GM23248 (cell line): ENCODE data around the gene TMTC4.

Source experiments
- EZH2 ChIP-seq: fragments of 200-600 bp; sonication (generic); IDR thresholded peaks from 2 replicates; pipeline ENCODE4 v1.6.1; 2018; ENCODE audit warnings: antibody characterized with exemption, mild to moderate bottlenecking; ENCODE audit not compliant: insufficient read depth, poor library complexity, severe bottlenecking
- EZH2phosphoT487 ChIP-seq: fragments of 200-600 bp; sonication (generic); IDR thresholded peaks from 2 replicates; pipeline ENCODE4 v1.6.1; 2018; ENCODE audit warnings: antibody characterized with exemption, moderate library complexity, mild to moderate bottlenecking, low read depth; ENCODE audit not compliant: insufficient read depth

DNA sequence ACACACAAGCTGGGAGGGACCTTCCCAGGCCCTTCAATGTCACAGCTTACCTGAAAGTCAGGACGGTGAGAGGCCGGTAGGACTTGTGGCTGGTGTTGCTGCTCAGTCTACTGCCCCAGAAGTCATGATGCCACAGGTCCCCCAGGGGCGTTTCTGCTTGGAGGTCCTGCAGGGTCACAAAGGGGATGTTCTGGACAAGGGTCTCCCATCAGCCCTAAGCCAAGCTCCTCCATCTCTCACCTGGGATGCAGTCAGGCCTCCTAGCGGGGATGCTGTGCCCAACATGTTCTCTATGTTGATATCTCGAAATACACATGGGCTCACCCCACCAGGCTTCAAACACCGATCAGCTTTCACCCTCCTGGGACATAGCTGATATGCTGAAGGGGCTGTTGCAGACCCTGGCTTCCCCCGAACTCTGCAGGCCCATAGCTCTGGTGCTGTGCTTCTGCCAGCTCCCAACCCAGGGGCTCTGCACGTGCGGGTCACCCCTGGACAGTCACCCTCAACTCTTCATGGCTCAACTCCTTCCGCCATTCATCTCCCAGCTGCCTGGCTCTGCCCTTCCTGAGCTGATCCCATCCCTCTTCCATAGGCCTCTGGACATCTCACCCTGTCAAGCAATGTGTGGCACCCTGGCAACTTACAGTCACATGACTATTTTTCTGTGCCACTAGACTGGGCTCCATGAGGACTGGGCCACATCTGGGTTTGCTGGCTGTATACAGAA, 10.3 kb downstream of the TMTC4 start:
- TF ChIP-seq EZH2: no peak
- no peak for TF ChIP-seq EZH2phosphoT487
